NK-92 (cell line): ENCODE data around the gene TMEM131L.
"Not testable (repeated sequence)": the region's sequence is repeated elsewhere in the genome, so short reads cannot be mapped to it uniquely, and the experiment has no call there.

ENCODE experiments used
- DNase-seq: peaks from one replicate; lab custom pipeline; 2025; ENCODE audit not compliant: unreplicated experiment; lab: John Stamatoyannopoulos, UW

TMEM131L gene

GRCh38 chr4:153466081-153466948 is at the start of gene TMEM131L:
TMEM131L (plus strand) TSS chr4:153466360; CDS start chr4:153466398, 38 bp downstream.
- no peak for DNase-seq

- not testable (repeated sequence) for DNase-seq
Observed at GRCh38 chr4:153416456-153416855, 49.7 kb upstream of the TMEM131L start.

GRCh38 chr4:153418121-153418520 is 48.0 kb upstream of the TMEM131L start:
- no peak for DNase-seq

- no peak for DNase-seq
Observed at GRCh38 chr4:153418558-153418957, 47.6 kb upstream of the TMEM131L start.

GRCh38 chr4:153419029-153419428 is 47.1 kb upstream of the TMEM131L start:
- no peak for DNase-seq

GRCh38 chr4:153419673-153420278 is 46.4 kb upstream of the TMEM131L start:
- DNase-seq, result no peak

GRCh38 chr4:153420361-153420760 is 45.8 kb upstream of the TMEM131L start:
- no peak for DNase-seq

GRCh38 chr4:153421941-153422340 is 44.2 kb upstream of the TMEM131L start:
- DNase-seq, result no peak

- no peak for DNase-seq
Observed at GRCh38 chr4:153426207-153426885, 39.8 kb upstream of the TMEM131L start.

- DNase-seq, result no peak
Observed at GRCh38 chr4:153427363-153428071, 38.6 kb upstream of the TMEM131L start.

GRCh38 chr4:153428941-153429475 is 37.2 kb upstream of the TMEM131L start:
- no peak for DNase-seq

- no peak for DNase-seq
Observed at GRCh38 chr4:153432965-153433753, 33.0 kb upstream of the TMEM131L start.

GRCh38 chr4:153433754-153434105 is 32.4 kb upstream of the TMEM131L start:
- DNase-seq, result no peak

GRCh38 chr4:153434190-153434589 is 32.0 kb upstream of the TMEM131L start:
- DNase-seq, result no peak

- no peak for DNase-seq
Observed at GRCh38 chr4:153438916-153439756, 27.0 kb upstream of the TMEM131L start.

- DNase-seq, result no peak
Observed at GRCh38 chr4:153439831-153440230, 26.3 kb upstream of the TMEM131L start.

GRCh38 chr4:153440475-153440874 is 25.7 kb upstream of the TMEM131L start:
- no peak for DNase-seq

- DNase-seq, result no peak
Observed at GRCh38 chr4:153447175-153447905, 18.8 kb upstream of the TMEM131L start.
